Skin of body (tissue), 2 donors: ENCODE data around the gene SLC8A2. TPM values are rescaled to one million over a fixed set of nuclear protein-coding genes. Genes with fewer than 3 reads are reported as not detected.

Experiments
- DNase-seq: peaks from one replicate; lab custom pipeline; 2025; lab: John Stamatoyannopoulos, UW
- total RNA-seq: library from RNA; depleted of rRNA; stranded (reverse); fragments of >200 nt; gene quantifications from one replicate; pipeline ENCODE4 v1.2.3, GENCODE V29; 2014

Gene SLC8A2
- 0.39 TPM for total RNA-seq

GRCh38 chr19:47471733-47472457 is at the start of gene SLC8A2:
SLC8A2 (minus strand) TSS chr19:47471893; CDS start chr19:47466403, 5,490 bp downstream.
- peak; percentile 87 for DNase-seq

GRCh38 chr19:47520839-47521238 is 49.1 kb upstream of the SLC8A2 start:
- no peak for DNase-seq

- no peak for DNase-seq
Observed at GRCh38 chr19:47520343-47520806, 48.7 kb upstream of the SLC8A2 start.

- DNase-seq: no peak
Observed at GRCh38 chr19:47518854-47519253, 47.2 kb upstream of the SLC8A2 start.

GRCh38 chr19:47518139-47518538 is 46.4 kb upstream of the SLC8A2 start:
- no peak for DNase-seq

GRCh38 chr19:47514869-47515588 is 43.3 kb upstream of the SLC8A2 start, which contains the start of gene NAPA:
NAPA (minus strand) TSS chr19:47515063; CDS start chr19:47514940, 123 bp downstream.
- peak; percentile 100 for DNase-seq

- DNase-seq: no peak
Observed at GRCh38 chr19:47514151-47514868, 42.6 kb upstream of the SLC8A2 start.

GRCh38 chr19:47512948-47513319 is 41.2 kb upstream of the SLC8A2 start:
- DNase-seq: no peak

- no peak for DNase-seq
Observed at GRCh38 chr19:47512183-47512947, 40.7 kb upstream of the SLC8A2 start.

GRCh38 chr19:47511681-47512080 is 40.0 kb upstream of the SLC8A2 start:
- no peak for DNase-seq

GRCh38 chr19:47511128-47511517 is 39.4 kb upstream of the SLC8A2 start:
- DNase-seq: no peak

- no peak for DNase-seq
Observed at GRCh38 chr19:47510516-47511127, 38.9 kb upstream of the SLC8A2 start.

GRCh38 chr19:47509973-47510372 is 38.3 kb upstream of the SLC8A2 start:
- DNase-seq: no peak

GRCh38 chr19:47509170-47509847 is 37.6 kb upstream of the SLC8A2 start:
- DNase-seq: no peak

GRCh38 chr19:47508721-47509120 is 37.0 kb upstream of the SLC8A2 start:
- no peak for DNase-seq

GRCh38 chr19:47507924-47508553 is 36.3 kb upstream of the SLC8A2 start:
- no peak for DNase-seq

GRCh38 chr19:47507012-47507411 is 35.3 kb upstream of the SLC8A2 start:
- no peak for DNase-seq

- DNase-seq: no peak
Observed at GRCh38 chr19:47506459-47506858, 34.8 kb upstream of the SLC8A2 start.

- no peak for DNase-seq
Observed at GRCh38 chr19:47505506-47505905, 33.8 kb upstream of the SLC8A2 start.

GRCh38 chr19:47503826-47504150 is 32.1 kb upstream of the SLC8A2 start:
- no peak for DNase-seq
